Transverse colon (tissue), 4 donors: Measurements from ENCODE around the gene SLC27A5. TPM values are rescaled to one million over a fixed set of nuclear protein-coding genes. Genes with fewer than 3 reads are reported as not detected.
"Not testable (repeated sequence)": the region's sequence is repeated elsewhere in the genome, so short reads cannot be mapped to it uniquely, and the experiment has no call there.

Experiments used
- DNase-seq: peaks from one replicate; pipeline ENCODE4 v3.0.0-alpha.2; 2019
- H3K27ac ChIP-seq, 4 donors: fragments of 200-600 bp; sonication (generic); 2 replicates each; pipeline ENCODE4 v1.5.1; 2016 to 2018; ENCODE audit warnings: inconsistent platforms in 4 of 4
- H3K27me3 ChIP-seq: fragments of 200-600 bp; sonication (generic); 2 replicates; pipeline ENCODE4 v1.5.1; 2017; ENCODE audit warnings: inconsistent platforms
- H3K36me3 ChIP-seq, 4 donors: fragments of 200-600 bp; sonication (generic); 2 replicates each; pipeline ENCODE4 v1.5.1; 2017 to 2019; ENCODE audit warnings: inconsistent platforms in 4 of 4
- H3K4me1 ChIP-seq, 4 donors: fragments of 200-600 bp; sonication (generic); 2 replicates each; pipeline ENCODE4 v1.5.1; 2017 to 2020; ENCODE audit warnings: inconsistent platforms in 4 of 4
- H3K4me3 ChIP-seq, 4 donors: fragments of 200-600 bp; sonication (generic); 1 replicate in 1 of 4; 2 replicates in 3 of 4; pipeline versions ENCODE4 v1.5.1 to v1.6.1; 2017 to 2019; ENCODE audit warnings: inconsistent platforms in 4 of 4
- H3K9me3 ChIP-seq, 2 donors: fragments of 200-600 bp; sonication (generic); 2 replicates each; pipeline ENCODE4 v1.5.1; 2017 to 2019; ENCODE audit warnings: inconsistent platforms in 2 of 2
- EP300 ChIP-seq: sonication (generic); formaldehyde crosslinking; IDR thresholded peaks from one replicate; pipeline ENCODE4 v1.6.1; 2017; ENCODE audit warnings: antibody characterized with exemption, low read depth
- POLR2A ChIP-seq: fragments of 450-650 bp; IDR thresholded peaks from one replicate; pipeline ENCODE4 v1.6.1; 2016; ENCODE audit warnings: antibody characterized with exemption, mild to moderate bottlenecking, moderate library complexity
- POLR2AphosphoS5 ChIP-seq, 3 donors: sonication (generic); formaldehyde crosslinking; IDR thresholded peaks; one replicate each; pipeline ENCODE4 v1.6.1; 2016; ENCODE audit warnings: antibody characterized with exemption in 3 of 3
- WGBS, 2 donors: methylation state at CpG; one replicate each; pipeline ENCODE4 v1.1.5; 2018; ENCODE audit warnings: low coverage in 1 of 2; 5-methylcytosine and 5-hydroxymethylcytosine counted together
- in situ Hi-C, 4 donors: fragments of 200-750 bp; cut with MboI; loops; one replicate each; pipeline versions ENCODE4 v1.15.0 to v1.15.1; 2017; ENCODE audit warnings: low sequenced_read_pairs in 3 of 4, low pct_ligation_motif_present in 1 of 4, low pct_unique_long_range_greater_than_20kb in 1 of 4
- intact Hi-C: fragments of 100-400 bp; cut with DNase I; formaldehyde crosslinking; loops from one replicate; pipeline ENCODE4 v1.15.1; 2023; ENCODE audit warnings: low total_unique reads
- total RNA-seq, 4 donors: library from RNA; depleted of rRNA; stranded (reverse); fragments of >200 nt; gene quantifications; one replicate each; pipeline ENCODE4 v1.1.0, GENCODE V29; 2016
- TF ChIP-seq, protein P1 (sequence below), 5 experiments: fragments of 200-600 bp in 3 of 5; fragments of 450-650 bp in 2 of 5; sonication (generic) in 3 of 5; IDR thresholded peaks; 1 replicate in 2 of 5; 2 replicates in 3 of 5; pipeline ENCODE4 v1.5.1; 2016 to 2017; ENCODE audit warnings: antibody characterized with exemption in 5 of 5, inconsistent platforms in 3 of 5, mild to moderate bottlenecking in 2 of 5, moderate library complexity in 1 of 5

Gene SLC27A5
- total RNA-seq, 4 donors from 2014 or later, result 3.3 to 5.0 (median 4.4) TPM; not detected in 1

DNA sequence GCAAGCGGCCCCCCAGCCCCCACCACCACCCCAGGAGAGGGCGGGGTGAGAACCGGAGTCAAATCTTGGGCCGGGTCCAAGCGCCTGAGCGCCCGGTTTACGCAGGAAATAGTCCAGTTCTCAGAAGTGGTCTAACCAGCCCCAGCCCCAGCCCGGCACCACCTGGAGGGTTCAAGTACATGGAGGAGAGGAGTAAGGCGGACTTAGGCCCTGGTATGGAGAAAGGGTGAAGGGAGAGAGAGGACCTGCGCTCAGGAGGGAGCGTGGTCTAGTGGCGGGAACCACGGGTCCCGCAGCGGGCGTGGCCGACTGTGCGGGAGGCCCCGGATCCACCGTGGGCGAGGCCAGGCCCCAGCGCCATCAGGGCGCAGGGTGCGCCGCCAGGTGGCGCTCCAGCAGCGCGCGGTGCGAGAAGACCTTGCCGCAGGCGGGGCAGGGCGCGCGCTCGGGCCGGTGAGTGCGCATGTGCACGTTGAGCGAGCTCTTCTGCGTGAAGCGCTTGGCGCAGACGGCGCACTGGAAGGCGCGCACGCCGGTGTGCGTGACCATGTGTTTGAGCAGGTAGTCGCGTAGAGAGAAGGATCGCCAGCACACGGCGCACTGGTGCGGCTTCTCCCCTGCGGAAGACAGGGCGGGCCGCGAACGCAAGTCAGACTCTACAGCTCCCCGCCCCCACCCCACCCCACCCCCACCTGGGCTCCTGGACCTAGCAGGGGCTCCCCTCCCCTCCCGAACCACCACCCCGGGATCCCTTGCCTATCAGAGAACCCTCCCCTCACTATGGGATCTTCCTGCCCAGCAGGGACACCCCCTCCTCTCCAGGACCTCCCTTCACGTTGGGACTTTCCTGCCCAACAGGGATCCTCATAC is 2.1 kb upstream of the SLC27A5 start:
- Histone ChIP-seq H3K27ac (peak overlapping the region; percentile 48 to 84 (median 80)), H3K9me3 (no peaks in the 10 kb centered on the region), H3K36me3 (peaks cover 0 to 6% (median 0%) of the 10 kb centered on the region in 4 donors), H3K4me3 (peak overlapping the region; percentile 15 to 43 (median 36)), H3K27me3 (no peaks in the 10 kb centered on the region), H3K4me1 (peaks cover 25 to 43% (median 34%) of the 10 kb centered on the region in 4 donors)
- peak; percentile 21 for TF ChIP-seq POLR2A
- TF ChIP-seq POLR2AphosphoS5 (IDR thresholded peaks at IDR 0.05), result peak in 2 of 3 donors; percentile 74 to 80
- TF ChIP-seq, protein P1, sequence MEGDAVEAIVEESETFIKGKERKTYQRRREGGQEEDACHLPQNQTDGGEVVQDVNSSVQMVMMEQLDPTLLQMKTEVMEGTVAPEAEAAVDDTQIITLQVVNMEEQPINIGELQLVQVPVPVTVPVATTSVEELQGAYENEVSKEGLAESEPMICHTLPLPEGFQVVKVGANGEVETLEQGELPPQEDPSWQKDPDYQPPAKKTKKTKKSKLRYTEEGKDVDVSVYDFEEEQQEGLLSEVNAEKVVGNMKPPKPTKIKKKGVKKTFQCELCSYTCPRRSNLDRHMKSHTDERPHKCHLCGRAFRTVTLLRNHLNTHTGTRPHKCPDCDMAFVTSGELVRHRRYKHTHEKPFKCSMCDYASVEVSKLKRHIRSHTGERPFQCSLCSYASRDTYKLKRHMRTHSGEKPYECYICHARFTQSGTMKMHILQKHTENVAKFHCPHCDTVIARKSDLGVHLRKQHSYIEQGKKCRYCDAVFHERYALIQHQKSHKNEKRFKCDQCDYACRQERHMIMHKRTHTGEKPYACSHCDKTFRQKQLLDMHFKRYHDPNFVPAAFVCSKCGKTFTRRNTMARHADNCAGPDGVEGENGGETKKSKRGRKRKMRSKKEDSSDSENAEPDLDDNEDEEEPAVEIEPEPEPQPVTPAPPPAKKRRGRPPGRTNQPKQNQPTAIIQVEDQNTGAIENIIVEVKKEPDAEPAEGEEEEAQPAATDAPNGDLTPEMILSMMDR (IDR thresholded peaks at IDR 0.05), result peak; percentile 75 to 95 (median 94)
- no peak for TF ChIP-seq EP300
- intact Hi-C loops (no loop called here), in situ Hi-C loops (no loop called here)
- DNase-seq, result peak; percentile 94
- WGBS, 2 donors, result 9% methylated on average over 65 of the region's 66 CpGs; no CpG with 5 or more reads in 1 of the 2 donors

DNA sequence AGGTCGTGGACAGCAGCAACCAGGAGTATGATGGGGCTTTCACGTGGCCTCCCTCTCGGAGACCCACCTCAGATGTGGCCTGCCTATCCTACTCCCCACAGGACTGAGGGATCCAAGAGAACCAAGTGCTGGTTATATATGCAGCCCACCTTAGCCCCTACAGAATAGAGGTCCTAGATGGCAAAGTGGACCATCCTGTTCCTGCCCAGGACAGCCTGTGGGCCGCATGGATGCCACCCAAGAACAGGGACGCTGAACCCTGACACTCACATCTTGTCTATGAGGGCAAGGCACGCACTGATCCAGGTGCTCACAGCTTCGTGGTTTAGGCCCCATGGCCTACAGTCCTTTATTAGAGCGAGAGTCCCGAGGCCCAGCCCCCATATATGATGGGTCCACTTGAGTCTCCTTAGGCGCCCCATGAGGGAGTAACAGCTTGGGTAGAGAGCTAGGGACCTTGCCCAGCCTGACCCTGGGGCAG is 1.5 kb upstream of the SLC27A5 start:
- Histone ChIP-seq H3K36me3 (peaks cover 0 to 6% (median 0%) of the 10 kb centered on the region in 4 donors), H3K27ac (peak overlapping the region; percentile 48 to 84 (median 80)), H3K27me3 (no peaks in the 10 kb centered on the region), H3K4me1 (peaks cover 19 to 36% (median 28%) of the 10 kb centered on the region in 4 donors), H3K9me3 (no peaks in the 10 kb centered on the region), H3K4me3 (no peak overlapping the region)
- in situ Hi-C loops (no loop called here), intact Hi-C loops (no loop called here)
- 75 to 83% methylated on average over 2 to 10 of the region's 10 CpGs for WGBS, 2 donors
- DNase-seq, result no peak
- no peak for TF ChIP-seq EP300
- TF ChIP-seq, protein P1 (IDR thresholded peaks at IDR 0.05), result no peak
- TF ChIP-seq POLR2AphosphoS5 (IDR thresholded peaks at IDR 0.05), result no peak
- no peak for TF ChIP-seq POLR2A

- H3K4me3 ChIP-seq, result no peak overlapping the region
- H3K9me3 ChIP-seq, result no peaks in the 10 kb centered on the region
- DNase-seq, result no peak
- intact Hi-C loops (no loop called here), in situ Hi-C loops (no loop called here)
- no peaks in the 10 kb centered on the region for H3K36me3 ChIP-seq
- WGBS, 2 donors, result 82 to 90% methylated on average over 4 to 8 of the region's 8 CpGs
- no peaks in the 10 kb centered on the region for H3K27me3 ChIP-seq
- TF ChIP-seq POLR2AphosphoS5 (IDR thresholded peaks at IDR 0.05) (no peak), POLR2A (no peak), EP300 (no peak)
- TF ChIP-seq, protein P1 (IDR thresholded peaks at IDR 0.05), result no peak
- peaks cover 10 to 27% (median 21%) of the 10 kb centered on the region in 4 donors for H3K4me1 ChIP-seq
- H3K27ac ChIP-seq, result no peak overlapping the region
Observed at GRCh38 chr19:58510084-58510862, 1.5 kb downstream of the SLC27A5 start.

DNA sequence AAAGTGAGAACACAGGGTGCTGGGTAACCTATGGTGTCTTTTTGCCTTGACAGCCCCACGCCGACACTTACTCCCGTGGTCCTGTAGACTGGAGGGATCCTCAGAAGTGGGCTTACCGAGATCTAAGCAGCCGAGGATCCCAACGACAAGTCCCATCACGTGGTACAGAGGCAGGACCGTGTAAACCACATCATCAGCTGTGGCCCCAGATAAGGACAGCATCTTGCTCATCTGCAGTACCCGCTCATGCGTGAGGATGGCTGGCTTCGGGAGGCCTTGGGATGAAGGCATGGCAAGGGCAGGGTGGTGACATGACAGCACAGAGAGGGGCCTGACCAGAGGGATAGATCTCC is 2.1 kb downstream of the SLC27A5 start:
- in situ Hi-C loops (no loop called here), intact Hi-C loops (no loop called here)
- WGBS, 2 donors, result 93% methylated on average over 11 of the region's 11 CpGs; no CpG with 5 or more reads in 1 of the 2 donors
- no peaks in the 10 kb centered on the region for H3K9me3 ChIP-seq
- H3K4me3 ChIP-seq, result no peak overlapping the region
- peaks cover 7 to 26% (median 20%) of the 10 kb centered on the region in 4 donors for H3K4me1 ChIP-seq
- DNase-seq, result no peak
- no peak overlapping the region for H3K27ac ChIP-seq
- no peaks in the 10 kb centered on the region for H3K27me3 ChIP-seq
- no peak for TF ChIP-seq POLR2A
- no peak for TF ChIP-seq EP300
- no peaks in the 10 kb centered on the region for H3K36me3 ChIP-seq

GRCh38 chr19:58507602-58508223 is 4.1 kb downstream of the SLC27A5 start:
- DNase-seq, H3K27ac ChIP-seq, H3K4me3 ChIP-seq, H3K27me3 ChIP-seq, H3K9me3 ChIP-seq, in situ Hi-C loops, H3K36me3 ChIP-seq, intact Hi-C loops: not testable (repeated sequence)
- WGBS, 2 donors, result 72 to 77% methylated on average over 6 to 8 of the region's 8 CpGs
- H3K4me1 ChIP-seq, result peaks cover 0 to 12% (median 5%) of the 10 kb centered on the region in 4 donors
